NCI-H2196 (cell line): ENCODE results near the gene MRPS6.

Experiments
- DNase-seq: peaks from one replicate; lab custom pipeline; 2025; ENCODE audit not compliant: unreplicated experiment; lab: John Stamatoyannopoulos, UW

Gene MRPS6

GRCh38 chr21:34097442-34097841 is 24.1 kb downstream of the MRPS6 start:
- DNase-seq, result no peak

DNA sequence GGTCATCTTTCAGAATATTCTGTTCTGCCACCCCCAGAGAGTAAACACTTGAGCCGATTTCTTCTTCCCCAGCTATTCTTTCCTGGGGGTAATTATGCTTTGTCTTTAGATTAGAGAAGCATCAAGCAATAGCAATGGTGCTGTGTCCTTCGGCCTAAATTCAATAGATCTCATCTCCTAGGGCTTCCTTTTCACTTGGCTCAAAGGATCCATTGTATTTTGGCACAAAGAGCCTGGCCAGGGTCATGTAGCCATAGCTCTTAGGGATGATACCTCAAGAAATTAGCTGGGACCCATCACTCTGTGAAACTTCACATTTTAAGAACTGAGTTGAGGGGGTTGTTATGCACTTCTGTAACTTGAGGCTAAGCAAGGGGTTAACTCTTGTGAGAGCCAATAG is 27.0 kb downstream of the MRPS6 start:
- DNase-seq, result no peak

DNA sequence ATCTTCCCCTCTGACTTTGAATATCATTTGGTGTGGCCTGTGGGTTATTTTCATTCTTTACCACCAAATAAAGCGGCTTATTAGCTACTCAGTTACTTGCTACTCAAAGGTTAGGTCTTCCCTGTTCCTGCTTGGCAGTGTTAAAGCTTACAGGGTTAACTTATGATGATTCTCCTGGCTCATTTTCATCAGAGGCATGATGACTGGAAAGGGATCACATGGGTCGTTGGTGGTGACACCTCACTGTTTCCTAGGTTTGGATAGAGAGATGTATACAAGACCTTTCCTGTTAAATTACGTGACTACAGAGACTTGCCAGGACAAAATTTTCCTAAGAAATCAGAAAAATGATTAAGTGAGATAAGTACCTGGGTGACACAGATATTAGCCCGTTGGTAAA is 27.4 kb downstream of the MRPS6 start:
- DNase-seq, result no peak

GRCh38 chr21:34105947-34106541 is 32.7 kb downstream of the MRPS6 start:
- no peak for DNase-seq

DNA sequence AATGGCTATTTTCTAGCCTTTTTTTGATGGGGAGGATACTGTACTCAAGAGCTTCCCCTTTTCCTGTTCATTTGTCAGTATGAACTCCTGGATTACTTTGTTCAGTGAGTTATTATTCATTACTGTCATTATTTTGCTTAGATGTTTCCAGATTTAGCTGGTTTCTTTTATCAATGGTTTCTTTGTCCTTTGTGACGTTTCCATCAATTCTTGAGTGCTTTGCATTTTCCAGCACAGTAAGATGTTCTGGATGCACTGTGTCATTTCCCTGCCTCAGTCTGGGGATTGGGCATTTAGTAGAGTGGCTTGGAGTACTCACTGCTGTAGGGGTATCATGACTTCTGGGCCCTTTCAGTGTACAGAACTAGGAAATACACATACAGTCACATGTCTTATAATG is 34.2 kb downstream of the MRPS6 start:
- no peak for DNase-seq

GRCh38 chr21:34109075-34109474 is 35.7 kb downstream of the MRPS6 start:
- DNase-seq, result no peak

- DNase-seq, result no peak
These were observed 37.3 kb downstream of the MRPS6 start for GRCh38 chr21:34110594-34111202.

- DNase-seq, result no peak
These were observed 39.1 kb downstream of the MRPS6 start for GRCh38 chr21:34112316-34113033.

- DNase-seq, result peak; percentile 31
These were observed 40.5 kb downstream of the MRPS6 start for GRCh38 chr21:34113842-34114241.

DNA sequence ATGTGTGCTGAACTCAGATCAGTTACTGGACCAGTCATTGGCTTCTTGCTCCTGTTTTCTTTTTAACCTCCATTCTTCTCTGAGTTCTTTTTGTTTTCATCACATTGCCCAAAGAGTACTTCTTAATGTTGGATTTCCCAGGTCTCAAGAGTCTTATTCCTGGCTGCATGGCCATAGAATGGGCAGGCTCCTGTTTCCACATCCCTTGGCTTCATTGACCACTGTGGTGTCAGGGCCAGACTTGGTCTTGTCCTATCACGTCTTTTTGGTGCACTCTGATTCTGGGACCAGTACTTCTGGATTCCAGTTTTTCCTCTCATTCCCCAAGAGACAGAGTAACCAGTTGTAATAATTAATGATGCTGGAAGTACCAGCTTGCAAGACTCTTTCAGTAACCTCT is 41.8 kb downstream of the MRPS6 start:
- no peak for DNase-seq

GRCh38 chr21:34116569-34116968 is 43.2 kb downstream of the MRPS6 start:
- DNase-seq, result no peak

- DNase-seq, result no peak
These were observed 47.5 kb downstream of the MRPS6 start for GRCh38 chr21:34120867-34121266.

- no peak for DNase-seq
These were observed 48.7 kb downstream of the MRPS6 start for GRCh38 chr21:34122047-34122446.

DNA sequence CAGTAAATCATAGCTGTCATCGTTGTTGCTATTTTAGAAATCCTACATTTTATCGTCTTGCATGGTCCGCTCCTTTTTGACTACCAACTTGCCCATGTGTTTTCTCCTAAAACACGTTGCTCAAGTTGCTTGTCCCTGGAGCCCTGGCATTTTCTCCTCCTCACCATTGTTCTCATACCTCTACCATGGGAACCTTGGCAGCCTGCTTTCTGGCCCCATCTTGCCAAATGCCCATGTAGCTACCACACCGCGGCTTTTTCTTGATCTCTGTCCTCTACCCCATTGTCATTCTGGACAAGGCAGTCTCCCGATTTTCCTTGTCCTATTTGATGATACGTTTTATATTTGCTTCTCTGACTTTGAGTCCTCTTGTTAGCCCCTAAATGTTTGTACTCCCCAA is 50.2 kb downstream of the MRPS6 start:
- DNase-seq, result no peak

GRCh38 chr21:34126269-34126668 is 52.9 kb downstream of the MRPS6 start:
- DNase-seq, result peak; percentile 14

GRCh38 chr21:34126691-34127090 is 53.3 kb downstream of the MRPS6 start:
- DNase-seq, result no peak

- no peak for DNase-seq
These were observed 54.7 kb downstream of the MRPS6 start for GRCh38 chr21:34128124-34128523.

GRCh38 chr21:34128674-34129038 is 55.3 kb downstream of the MRPS6 start:
- DNase-seq, result no peak

DNA sequence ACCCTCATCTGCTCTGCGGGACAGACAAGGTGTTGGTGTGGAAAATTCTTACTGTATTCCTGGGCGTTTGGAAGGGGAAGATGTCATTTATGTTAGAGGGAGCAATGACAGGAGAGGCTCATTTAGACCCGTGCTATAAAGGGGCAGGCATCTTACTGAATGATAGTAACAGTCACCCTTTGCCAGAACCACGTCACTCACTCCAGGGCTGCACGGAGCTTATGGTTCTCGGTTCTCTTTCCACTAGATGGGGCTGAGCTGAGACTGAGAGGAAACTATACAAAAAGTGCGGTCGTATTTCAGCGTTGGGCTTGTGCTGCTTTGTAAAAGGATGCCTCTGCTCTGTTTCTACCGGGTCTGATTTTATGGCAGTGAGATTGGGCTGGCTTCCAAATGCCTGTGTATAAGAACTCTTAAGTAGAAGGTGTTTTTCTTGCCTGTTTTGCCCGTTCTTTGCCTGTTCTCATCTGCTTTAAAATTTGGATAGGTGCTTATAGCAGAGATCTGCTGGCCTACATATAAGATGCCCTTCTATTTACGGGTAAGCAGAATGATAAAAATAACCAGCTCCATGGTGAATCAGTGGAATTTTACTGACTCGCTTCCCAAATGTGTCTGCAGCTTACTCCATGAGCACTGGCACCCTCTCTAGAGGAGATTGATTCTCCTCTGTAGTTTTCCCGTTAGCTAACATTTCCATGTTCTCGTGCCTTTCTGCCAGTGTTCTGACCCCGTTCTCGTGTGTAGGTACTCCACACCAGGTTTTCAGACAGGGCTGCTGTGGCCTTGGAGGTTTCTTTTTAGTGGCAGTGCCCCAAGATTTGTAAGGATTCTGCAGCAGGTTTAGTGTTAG is 55.9 kb downstream of the MRPS6 start:
- peak; percentile 21 for DNase-seq

DNA sequence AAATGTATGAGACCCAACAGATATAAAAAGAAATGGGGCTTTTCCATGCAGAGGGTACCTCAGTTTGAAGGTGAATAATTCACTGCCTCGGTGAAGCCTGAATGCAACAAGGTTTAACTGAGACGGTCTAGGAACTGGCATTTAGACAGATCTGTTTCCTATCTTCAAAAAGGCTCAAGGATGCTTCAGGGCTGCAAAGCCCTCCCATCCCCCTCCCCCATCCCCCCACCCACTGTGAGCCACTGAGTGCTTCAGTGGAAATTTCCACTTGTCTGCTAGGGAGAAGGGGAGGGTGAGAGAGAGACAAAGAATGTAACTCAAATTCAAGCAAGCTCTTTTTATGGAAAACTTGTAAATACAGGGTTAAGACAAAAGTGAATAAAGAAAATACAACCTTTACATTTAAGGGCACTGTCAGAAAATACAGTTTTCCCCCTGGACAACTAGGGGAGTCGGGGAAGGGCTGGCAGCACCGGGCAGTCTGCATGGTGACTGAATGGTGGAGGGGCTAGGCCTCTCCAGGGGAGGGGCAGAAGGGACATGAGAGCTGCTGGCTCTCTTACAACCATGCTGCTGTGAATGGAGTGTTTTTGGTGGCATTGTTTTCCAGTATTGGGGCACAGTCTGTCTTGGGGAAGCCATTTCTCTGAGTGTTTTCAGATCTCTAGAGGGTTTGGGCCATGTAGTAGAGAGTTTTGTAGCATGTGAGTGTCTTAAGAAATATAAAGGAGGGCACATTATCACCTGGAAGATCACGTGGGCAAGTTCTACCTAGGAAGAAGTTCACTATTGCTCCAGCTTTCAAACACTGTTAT is 56.7 kb downstream of the MRPS6 start:
- no peak for DNase-seq

DNA sequence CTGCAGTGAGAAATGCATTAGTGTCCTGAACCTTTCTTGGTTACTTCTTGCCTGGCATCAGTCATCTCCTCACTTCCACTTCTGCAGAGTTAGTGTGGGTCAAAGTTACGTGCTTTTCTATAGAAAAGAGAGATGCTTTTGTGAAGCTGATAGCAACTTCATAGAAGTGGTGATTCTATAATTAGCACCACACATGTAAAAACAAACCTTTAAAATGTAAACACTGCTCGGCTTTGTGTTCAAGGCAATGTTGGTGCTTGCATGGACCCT is 57.3 kb downstream of the MRPS6 start:
- DNase-seq, result no peak
